Large intestine (tissue), 3 donors: ENCODE results near the gene LAMA5. TPM values are rescaled to one million over a fixed set of nuclear protein-coding genes. Genes with fewer than 3 reads are reported as not detected.

ENCODE experiments used
- DNase-seq, 2 donors: peaks; one replicate each; pipeline versions ENCODE4 v3.0.0 to v3.0.0-alpha.2; 2013
- H3K27ac ChIP-seq: one replicate; pipeline ENCODE4 v1.5.1; 2013; ENCODE audit warnings: low read length
- H3K27me3 ChIP-seq: 2 replicates; pipeline ENCODE4 v1.6.1; 2013; ENCODE audit warnings: low read length; ENCODE audit not compliant: control insufficient read depth, insufficient read depth
- H3K36me3 ChIP-seq: 2 replicates; pipeline ENCODE4 v1.6.1; 2013; ENCODE audit warnings: low read length; ENCODE audit not compliant: control insufficient read depth, insufficient read depth
- H3K4me1 ChIP-seq: one replicate; pipeline ENCODE4 v1.6.1; 2013; ENCODE audit warnings: low read length; ENCODE audit not compliant: control insufficient read depth, insufficient read depth
- H3K4me3 ChIP-seq: one replicate; pipeline ENCODE4 v1.5.1; 2013; ENCODE audit warnings: low read length
- H3K9me3 ChIP-seq: one replicate; pipeline ENCODE4 v1.6.1; 2013; ENCODE audit warnings: mild to moderate bottlenecking, low read depth, low read length, moderate library complexity; ENCODE audit not compliant: control insufficient read depth
- WGBS: methylation state at CpG from one replicate; pipeline ENCODE4 v1.1.5; 2013; ENCODE audit warnings: low lambda C conversion rate; ENCODE audit not compliant: insufficient coverage; 5-methylcytosine and 5-hydroxymethylcytosine counted together
- polyA plus RNA-seq: library from polyadenylated mRNA; unstranded; fragments of 120-200 nt; gene quantifications from one replicate; pipeline ENCODE4 v1.2.1, GENCODE V29; 2013

The LAMA5 gene
- polyA plus RNA-seq, 1 donor: 92.1 TPM

- peaks cover 72% of the 10 kb centered on the region for H3K4me1 ChIP-seq
- no CpG with 5 or more reads among the region's 12 CpGs for WGBS
- DNase-seq: no peak
- H3K27me3 ChIP-seq: no peaks in the 10 kb centered on the region
- peaks cover 3% of the 10 kb centered on the region for H3K9me3 ChIP-seq
- no peak overlapping the region for H3K4me3 ChIP-seq
- H3K27ac ChIP-seq: peak overlapping the region; percentile 98
- H3K36me3 ChIP-seq: no peaks in the 10 kb centered on the region
These were observed 42.2 kb upstream of the LAMA5 start for GRCh38 chr20:62409086-62409853.

- Histone ChIP-seq H3K4me1 (peaks cover 66% of the 10 kb centered on the region), H3K36me3 (no peaks in the 10 kb centered on the region), H3K4me3 (no peak overlapping the region), H3K9me3 (peaks cover 3% of the 10 kb centered on the region), H3K27me3 (no peaks in the 10 kb centered on the region), H3K27ac (no peak overlapping the region)
- DNase-seq: no peak
- WGBS: no CpG with 5 or more reads among the region's 12 CpGs
These were observed 41.5 kb upstream of the LAMA5 start for GRCh38 chr20:62408640-62409039.

- Histone ChIP-seq H3K27ac (peak overlapping the region; percentile 79), H3K4me3 (peak overlapping the region; percentile 54)
- no peak for DNase-seq
These were observed 40.9 kb upstream of the LAMA5 start for GRCh38 chr20:62408055-62408454.

GRCh38 chr20:62407221-62407992, 40.3 kb upstream of the LAMA5 start, which contains the start of gene CABLES2:
TSS of gene CABLES2 (minus strand) at chr20:62407285. CDS start at chr20:62407276, 9 bp downstream.
- H3K4me3 ChIP-seq: peak within 1 kb of the TSS; percentile 70
- WGBS: no CpG with 5 or more reads among the region's 73 CpGs
- H3K36me3 ChIP-seq: peaks cover 6% of the 10 kb centered on the region
- H3K27ac ChIP-seq: peak within 1 kb of the TSS; percentile 79
- H3K9me3 ChIP-seq: peaks cover 3% of the 10 kb centered on the region
- peaks cover 56% of the 10 kb centered on the region for H3K4me1 ChIP-seq
- H3K27me3 ChIP-seq: no peaks in the 10 kb centered on the region
- peak; percentile 95 to 97 for DNase-seq

More at GRCh38 chr20:62408055-62408454, 40.9 kb upstream of the LAMA5 start:
- peaks cover under 1% of the 10 kb centered on the region for H3K36me3 ChIP-seq
- H3K27me3 ChIP-seq: no peaks in the 10 kb centered on the region
- H3K9me3 ChIP-seq: peaks cover 3% of the 10 kb centered on the region
- H3K4me1 ChIP-seq: peaks cover 60% of the 10 kb centered on the region
- no CpG with 5 or more reads among the region's 15 CpGs for WGBS

- peaks cover 50% of the 10 kb centered on the region for H3K4me1 ChIP-seq
- no CpG with 5 or more reads among the region's 42 CpGs for WGBS
- peaks cover 9% of the 10 kb centered on the region for H3K36me3 ChIP-seq
- H3K27ac ChIP-seq: no peak overlapping the region
- H3K4me3 ChIP-seq: peak overlapping the region; percentile 70
- no peak for DNase-seq
- H3K27me3 ChIP-seq: no peaks in the 10 kb centered on the region
- peaks cover 3% of the 10 kb centered on the region for H3K9me3 ChIP-seq
These were observed 39.6 kb upstream of the LAMA5 start for GRCh38 chr20:62406635-62407176.

GRCh38 chr20:62405981-62406513, 38.9 kb upstream of the LAMA5 start:
- Histone ChIP-seq H3K27ac (no peak overlapping the region), H3K27me3 (no peaks in the 10 kb centered on the region), H3K9me3 (peaks cover 3% of the 10 kb centered on the region), H3K36me3 (peaks cover 10% of the 10 kb centered on the region), H3K4me1 (peaks cover 43% of the 10 kb centered on the region), H3K4me3 (peak overlapping the region; percentile 70)
- WGBS: no CpG with 5 or more reads among the region's 10 CpGs
- DNase-seq: no peak

- no CpG with 5 or more reads among the region's 23 CpGs for WGBS
- no peak overlapping the region for H3K27ac ChIP-seq
- peaks cover 36% of the 10 kb centered on the region for H3K4me1 ChIP-seq
- peaks cover 16% of the 10 kb centered on the region for H3K36me3 ChIP-seq
- DNase-seq: no peak
- H3K4me3 ChIP-seq: peak overlapping the region; percentile 70
- H3K27me3 ChIP-seq: no peaks in the 10 kb centered on the region
- H3K9me3 ChIP-seq: peaks cover 3% of the 10 kb centered on the region
These were observed 38.2 kb upstream of the LAMA5 start for GRCh38 chr20:62405108-62405980.

- no CpG with 5 or more reads among the region's 12 CpGs for WGBS
- DNase-seq: no peak
- Histone ChIP-seq H3K4me3 (no peak overlapping the region), H3K27ac (no peak overlapping the region), H3K27me3 (no peaks in the 10 kb centered on the region), H3K9me3 (peaks cover 3% of the 10 kb centered on the region), H3K4me1 (peaks cover 30% of the 10 kb centered on the region), H3K36me3 (peaks cover 17% of the 10 kb centered on the region)
These were observed 37.6 kb upstream of the LAMA5 start for GRCh38 chr20:62404761-62405107.

- Histone ChIP-seq H3K27me3 (no peaks in the 10 kb centered on the region), H3K4me3 (no peak overlapping the region), H3K4me1 (peaks cover 24% of the 10 kb centered on the region), H3K27ac (no peak overlapping the region), H3K36me3 (peaks cover 17% of the 10 kb centered on the region), H3K9me3 (peaks cover 3% of the 10 kb centered on the region)
- no CpG with 5 or more reads among the region's 9 CpGs for WGBS
- DNase-seq: no peak
These were observed 37.1 kb upstream of the LAMA5 start for GRCh38 chr20:62404112-62404665.
